ENCODE data around the gene PCCA.
"Not testable (repeated sequence)": the region's sequence is repeated elsewhere in the genome, so short reads cannot be mapped to it uniquely, and the experiment has no call there.

PCCA gene

GRCh38 chr13:100090861-100091260, 2.0 kb downstream of the PCCA start:
- Histone ChIP-seq H3K36me3 (ENCODE audit: control insufficient read depth in 1 of 2, insufficient read depth in 2 of 2, low read length in 2 of 2) (peaks cover 0 to 2% of the 10 kb centered on the region in 2 experiments), H3K18ac (ENCODE audit: low read length) (no peak overlapping the region), H3K9me3 (ENCODE audit: insufficient read depth, low read depth, low read length) (no peaks in the 10 kb centered on the region), H3K27me3 (ENCODE audit: insufficient read depth, low read length) (no peaks in the 10 kb centered on the region), H4K91ac (ENCODE audit: low read depth, low read length) (no peak overlapping the region), H3K4me3 (ENCODE audit: low read depth, low read length) (no peak overlapping the region), H3K23ac (ENCODE audit: low read length) (no peak overlapping the region), H2AFZ (ENCODE audit: insufficient read depth, low read length, poor library complexity) (no peak overlapping the region), H2BK12ac (ENCODE audit: low read length) (no peak overlapping the region), H3K27ac (ENCODE audit: low read depth, low read length) (no peak overlapping the region), H4K8ac (ENCODE audit: low read depth, low read length) (no peak overlapping the region), H3K4me1 (ENCODE audit: control insufficient read depth in 1 of 2, insufficient read depth in 2 of 2, low read length in 2 of 2) (peaks cover 7 to 8% of the 10 kb centered on the region in 2 experiments), H4K12ac (ENCODE audit: low read depth, low read length) (no peak overlapping the region), H3K4ac (ENCODE audit: low read depth, low read length) (no peak overlapping the region), H3K79me2 (ENCODE audit: control insufficient read depth, insufficient read depth, low read length, poor library complexity) (peaks cover 4% of the 10 kb centered on the region), H2BK5ac (ENCODE audit: low read depth, low read length, poor library complexity) (no peak overlapping the region), H3K4me2 (ENCODE audit: low read length) (no peak overlapping the region), H3K79me1 (ENCODE audit: low read length) (peaks cover 9% of the 10 kb centered on the region), H3K9ac (ENCODE audit: low read length) (no peak overlapping the region), H2BK120ac (ENCODE audit: insufficient read depth, low read length, poor library complexity) (no peak overlapping the region), H3K14ac (ENCODE audit: low read length) (no peak overlapping the region), H2AK5ac (ENCODE audit: low read length) (no peak overlapping the region)
- no peak for DNase-seq
- no CpG with 5 or more reads among the region's 1 CpG for WGBS (ENCODE audit: extremely low coverage, insufficient coverage, insufficient read length)

DNA sequence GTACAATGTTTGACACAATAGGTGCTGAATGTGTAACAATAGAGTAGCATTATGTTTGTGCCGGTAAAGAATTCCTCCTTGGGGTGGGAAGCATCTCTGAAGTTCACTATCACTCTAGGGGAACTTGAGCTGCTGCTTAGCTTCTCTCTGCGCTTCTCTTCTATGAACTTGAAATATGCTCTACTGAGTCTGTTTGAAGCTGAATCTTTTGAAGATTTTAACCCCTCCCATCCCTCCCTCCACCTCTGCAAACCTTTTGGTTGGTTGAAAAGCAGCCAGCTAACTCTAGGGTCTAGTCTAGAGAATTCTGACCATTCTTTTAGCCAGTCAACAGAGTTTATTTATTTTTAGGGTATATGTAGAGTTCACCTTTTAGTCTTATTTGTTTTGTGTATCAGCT, 2.5 kb downstream of the PCCA start:
- H3K14ac ChIP-seq (ENCODE audit: low read length): no peak overlapping the region
- H4K8ac ChIP-seq (ENCODE audit: low read depth, low read length): no peak overlapping the region
- DNase-seq: no peak
- H3K18ac ChIP-seq (ENCODE audit: low read length): no peak overlapping the region
- no CpG with 5 or more reads among the region's 2 CpGs for WGBS (ENCODE audit: extremely low coverage, insufficient coverage, insufficient read length)
- no peak overlapping the region for H2AK5ac ChIP-seq (ENCODE audit: low read length)
- H2BK12ac ChIP-seq (ENCODE audit: low read length): no peak overlapping the region
- no peak overlapping the region for H2BK120ac ChIP-seq (ENCODE audit: insufficient read depth, low read length, poor library complexity)
- H3K9ac ChIP-seq (ENCODE audit: low read length): no peak overlapping the region
- H3K27me3 ChIP-seq (ENCODE audit: insufficient read depth, low read length): no peaks in the 10 kb centered on the region
- no peak overlapping the region for H3K27ac ChIP-seq (ENCODE audit: low read depth, low read length)
- H3K4me2 ChIP-seq (ENCODE audit: low read length): no peak overlapping the region
- H2BK5ac ChIP-seq (ENCODE audit: low read depth, low read length, poor library complexity): no peak overlapping the region
- H4K91ac ChIP-seq (ENCODE audit: low read depth, low read length): no peak overlapping the region
- H3K79me1 ChIP-seq (ENCODE audit: low read length): peaks cover 9% of the 10 kb centered on the region
- no peak overlapping the region for H3K4me3 ChIP-seq (ENCODE audit: low read depth, low read length)
- H3K9me3 ChIP-seq (ENCODE audit: insufficient read depth, low read depth, low read length): no peaks in the 10 kb centered on the region
- no peak overlapping the region for H3K4ac ChIP-seq (ENCODE audit: low read depth, low read length)
- H4K12ac ChIP-seq (ENCODE audit: low read depth, low read length): no peak overlapping the region
- H3K79me2 ChIP-seq (ENCODE audit: control insufficient read depth, insufficient read depth, low read length, poor library complexity): peaks cover 4% of the 10 kb centered on the region
- H3K23ac ChIP-seq (ENCODE audit: low read length): no peak overlapping the region
- peaks cover 7 to 8% of the 10 kb centered on the region in 2 experiments for H3K4me1 ChIP-seq (ENCODE audit: control insufficient read depth in 1 of 2, insufficient read depth in 2 of 2, low read length in 2 of 2)
- H3K36me3 ChIP-seq (ENCODE audit: control insufficient read depth in 1 of 2, insufficient read depth in 2 of 2, low read length in 2 of 2): no peaks in the 10 kb centered on the region
- no peak overlapping the region for H2AFZ ChIP-seq (ENCODE audit: insufficient read depth, low read length, poor library complexity)

- H3K79me2 ChIP-seq (ENCODE audit: control insufficient read depth, insufficient read depth, low read length, poor library complexity); H3K14ac ChIP-seq (ENCODE audit: low read length); H4K91ac ChIP-seq (ENCODE audit: low read depth, low read length); H3K23ac ChIP-seq (ENCODE audit: low read length); H3K9ac ChIP-seq (ENCODE audit: low read length); H3K36me3 ChIP-seq (ENCODE audit: control insufficient read depth in 1 of 2, insufficient read depth in 2 of 2, low read length in 2 of 2); H3K9me3 ChIP-seq (ENCODE audit: insufficient read depth, low read depth, low read length); H3K4me1 ChIP-seq (ENCODE audit: control insufficient read depth in 1 of 2, insufficient read depth in 2 of 2, low read length in 2 of 2); DNase-seq; H2AFZ ChIP-seq (ENCODE audit: insufficient read depth, low read length, poor library complexity); H2BK12ac ChIP-seq (ENCODE audit: low read length); H3K18ac ChIP-seq (ENCODE audit: low read length); H3K27me3 ChIP-seq (ENCODE audit: insufficient read depth, low read length); H2AK5ac ChIP-seq (ENCODE audit: low read length); H2BK5ac ChIP-seq (ENCODE audit: low read depth, low read length, poor library complexity); H4K12ac ChIP-seq (ENCODE audit: low read depth, low read length); H4K8ac ChIP-seq (ENCODE audit: low read depth, low read length); H3K4ac ChIP-seq (ENCODE audit: low read depth, low read length); H3K79me1 ChIP-seq (ENCODE audit: low read length); H3K27ac ChIP-seq (ENCODE audit: low read depth, low read length); H3K4me2 ChIP-seq (ENCODE audit: low read length); H2BK120ac ChIP-seq (ENCODE audit: insufficient read depth, low read length, poor library complexity); H3K4me3 ChIP-seq (ENCODE audit: low read depth, low read length): not testable (repeated sequence)
- WGBS (ENCODE audit: extremely low coverage, insufficient coverage, insufficient read length): no CpG with 5 or more reads among the region's 2 CpGs
These were observed 3.4 kb downstream of the PCCA start for GRCh38 chr13:100092273-100092672.

DNA sequence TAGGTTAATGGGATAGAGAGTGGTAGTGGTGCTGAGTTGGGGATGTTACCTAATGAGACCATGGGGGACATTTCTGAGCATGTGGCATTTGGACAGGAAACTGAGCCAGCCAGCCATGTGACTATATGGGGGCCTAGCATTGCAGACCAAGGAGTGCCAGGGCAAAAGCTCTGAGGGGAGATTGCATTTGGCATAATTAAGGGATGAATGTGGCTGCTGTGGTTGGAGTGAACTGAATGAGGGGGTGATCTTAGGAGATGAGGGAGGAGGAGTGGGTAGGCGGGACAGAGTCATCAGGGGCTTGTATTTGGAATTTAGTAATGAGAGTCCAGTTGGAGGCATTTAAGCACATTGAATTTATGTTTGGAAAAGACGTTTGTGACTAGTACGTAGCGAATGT, 6.6 kb downstream of the PCCA start:
- Histone ChIP-seq H2BK5ac (ENCODE audit: low read depth, low read length, poor library complexity) (no peak overlapping the region), H3K4me2 (ENCODE audit: low read length) (no peak overlapping the region), H2AK5ac (ENCODE audit: low read length) (no peak overlapping the region), H2BK12ac (ENCODE audit: low read length) (no peak overlapping the region), H3K9me3 (ENCODE audit: insufficient read depth, low read depth, low read length) (no peaks in the 10 kb centered on the region), H3K27ac (ENCODE audit: low read depth, low read length) (no peak overlapping the region), H4K91ac (ENCODE audit: low read depth, low read length) (no peak overlapping the region), H3K4me3 (ENCODE audit: low read depth, low read length) (no peak overlapping the region), H3K18ac (ENCODE audit: low read length) (no peak overlapping the region), H3K79me2 (ENCODE audit: control insufficient read depth, insufficient read depth, low read length, poor library complexity) (no peaks in the 10 kb centered on the region), H3K14ac (ENCODE audit: low read length) (no peak overlapping the region), H3K27me3 (ENCODE audit: insufficient read depth, low read length) (no peaks in the 10 kb centered on the region), H4K8ac (ENCODE audit: low read depth, low read length) (no peak overlapping the region), H3K4me1 (ENCODE audit: control insufficient read depth in 1 of 2, insufficient read depth in 2 of 2, low read length in 2 of 2) (no peaks in the 10 kb centered on the region), H3K23ac (ENCODE audit: low read length) (no peak overlapping the region), H2BK120ac (ENCODE audit: insufficient read depth, low read length, poor library complexity) (no peak overlapping the region), H2AFZ (ENCODE audit: insufficient read depth, low read length, poor library complexity) (no peak overlapping the region), H3K4ac (ENCODE audit: low read depth, low read length) (no peak overlapping the region), H3K79me1 (ENCODE audit: low read length) (no peaks in the 10 kb centered on the region), H3K36me3 (ENCODE audit: control insufficient read depth in 1 of 2, insufficient read depth in 2 of 2, low read length in 2 of 2) (no peaks in the 10 kb centered on the region), H3K9ac (ENCODE audit: low read length) (no peak overlapping the region), H4K12ac (ENCODE audit: low read depth, low read length) (no peak overlapping the region)
- WGBS (ENCODE audit: extremely low coverage, insufficient coverage, insufficient read length): 100% methylated on average over 3 of the region's 4 CpGs
- DNase-seq: no peak
